ENCODE measurements around the gene RUVBL2.

The RUVBL2 gene

DNA sequence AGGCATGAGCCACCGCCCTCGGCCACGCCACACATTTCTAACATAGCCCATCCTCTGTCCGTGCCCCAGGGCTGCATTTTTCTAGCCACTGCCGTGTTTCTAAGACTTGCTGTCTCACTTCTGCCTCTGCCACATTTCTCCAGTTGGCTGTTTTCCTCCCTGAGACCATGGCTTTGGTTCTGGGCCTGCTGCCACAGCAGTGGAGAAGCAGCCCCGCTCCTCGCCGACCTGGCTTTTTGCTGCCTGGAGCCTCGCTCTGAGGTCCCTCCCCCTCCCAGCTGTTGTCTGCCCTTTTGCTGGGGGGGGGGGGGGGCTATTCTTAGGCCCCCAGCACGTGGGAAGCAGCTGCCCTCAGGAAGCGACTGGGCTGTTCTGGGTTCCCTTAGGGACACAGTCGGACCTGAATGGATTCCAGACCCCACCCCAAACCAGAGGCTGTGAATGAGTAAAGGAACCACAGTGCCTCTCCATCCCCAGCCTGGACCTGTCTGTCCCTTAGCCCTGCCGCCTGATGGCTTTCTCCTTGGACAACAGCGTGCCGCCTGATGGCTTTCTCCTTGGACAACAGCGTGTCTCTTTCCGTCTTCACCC is 3.9 kb upstream of the RUVBL2 start:
- Histone ChIP-seq H3K9me3 (replicated peaks in 1 of 11) (no peaks in the 10 kb centered on the region), H3K36me3 (peaks cover 39 to 65% (median 56%) of the 10 kb centered on the region in 11 experiments), H4K20me1 (peaks cover 7 to 80% (median 54%) of the 10 kb centered on the region in 11 experiments; a peak in 18 of 22 replicates), H3K9ac (peak overlapping the region; percentile 33 to 98 (median 92); a peak in 21 of 22 replicates), H3K27me3 (no peaks in the 10 kb centered on the region), H3K27ac (peak overlapping the region in 10 of 11 experiments; percentile 22 to 95 (median 76); a peak in 17 of 22 replicates), H3K4me1 (peaks cover 39 to 51% (median 45%) of the 10 kb centered on the region in 10 experiments), H3K4me2 (peak overlapping the region; percentile 95 to 100 (median 99)), H3K4me3 (peak overlapping the region; percentile 5 to 91 (median 64); a peak in 11 of 20 replicates)
- TF ChIP-seq Cebpa-rat (IDR thresholded peaks at IDR 0.05), result no peak

DNA sequence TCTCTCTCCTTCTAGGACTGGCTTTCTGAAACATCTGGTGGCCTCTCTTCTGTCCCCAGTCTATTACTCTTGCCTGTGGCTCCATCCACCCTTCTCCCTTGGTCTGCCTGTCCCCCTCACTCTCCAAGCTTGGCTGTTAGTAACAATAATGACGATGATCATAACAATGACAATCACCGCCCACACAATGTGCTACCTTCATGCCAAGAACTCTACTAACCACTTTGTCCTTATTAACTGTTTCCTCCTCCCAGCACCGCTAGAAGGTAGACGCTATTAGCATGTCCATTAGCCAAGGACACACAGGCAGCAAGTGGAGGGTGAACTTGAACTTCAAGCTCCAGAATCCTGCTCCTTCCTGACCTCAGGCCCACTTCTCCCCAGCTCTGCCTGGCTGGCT is 3.3 kb upstream of the RUVBL2 start:
- Histone ChIP-seq H3K4me1 (peaks cover 45 to 57% (median 51%) of the 10 kb centered on the region in 10 experiments), H3K27me3 (no peaks in the 10 kb centered on the region), H3K9me3 (replicated peaks in 1 of 11) (no peaks in the 10 kb centered on the region), H3K36me3 (peaks cover 33 to 59% (median 50%) of the 10 kb centered on the region in 11 experiments), H3K4me3 (peak overlapping the region; percentile 5 to 91 (median 64); a peak in 13 of 20 replicates), H3K4me2 (peak overlapping the region; percentile 95 to 100 (median 99)), H3K27ac (peak overlapping the region in 10 of 11 experiments; percentile 22 to 95 (median 90); a peak in 17 of 22 replicates), H4K20me1 (peaks cover 13 to 81% (median 54%) of the 10 kb centered on the region in 11 experiments; a peak in 20 of 22 replicates), H3K9ac (peak overlapping the region; percentile 33 to 98 (median 92); a peak in 21 of 22 replicates)
- TF ChIP-seq Cebpa-rat (IDR thresholded peaks at IDR 0.05), result no peak

DNA sequence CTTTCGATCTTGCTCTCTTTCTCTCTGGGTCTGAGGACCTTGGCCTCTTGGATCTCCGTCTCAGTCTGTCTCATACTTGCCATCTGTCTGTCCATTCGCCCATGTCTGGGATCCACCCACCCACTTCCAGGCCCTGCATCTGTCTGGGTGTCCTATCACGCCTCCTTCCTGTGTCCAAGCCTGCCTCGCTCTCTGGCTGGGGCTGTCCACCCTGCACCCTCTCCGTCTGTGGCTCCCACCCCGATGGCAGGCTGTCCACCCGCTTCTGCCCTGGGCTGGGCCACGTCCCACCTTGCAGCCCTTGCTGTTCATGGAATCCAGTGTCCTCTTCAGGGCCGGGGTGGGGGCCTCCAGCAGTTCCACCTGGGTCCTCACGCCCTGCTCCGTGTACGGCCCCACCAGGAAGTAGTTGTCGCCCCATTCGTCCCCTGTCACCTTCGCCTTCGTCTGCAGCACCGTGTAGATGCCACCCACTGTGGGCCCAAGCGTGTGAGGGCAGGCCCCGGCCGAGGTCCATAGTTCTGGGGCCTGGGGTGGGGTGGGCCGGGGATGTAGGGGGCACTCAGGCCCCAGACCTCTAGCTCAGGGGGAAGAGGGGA is 2.6 kb upstream of the RUVBL2 start:
- Histone ChIP-seq H3K4me2 (peak overlapping the region; percentile 95 to 100 (median 99)), H3K27ac (peak overlapping the region in 10 of 11 experiments; percentile 82 to 97 (median 92); a peak in 19 of 22 replicates), H4K20me1 (peaks cover 19 to 81% (median 59%) of the 10 kb centered on the region in 11 experiments; a peak in 20 of 22 replicates), H3K4me1 (peaks cover 52 to 63% (median 59%) of the 10 kb centered on the region in 10 experiments), H3K4me3 (peak overlapping the region in 9 of 10 experiments; percentile 5 to 100 (median 89); a peak in 15 of 20 replicates), H3K27me3 (no peaks in the 10 kb centered on the region), H3K9me3 (replicated peaks in 1 of 11) (no peaks in the 10 kb centered on the region), H3K36me3 (peaks cover 25 to 52% (median 43%) of the 10 kb centered on the region in 11 experiments), H3K9ac (peak overlapping the region; percentile 88 to 98 (median 92))
- no peak for TF ChIP-seq Cebpa-rat (IDR thresholded peaks at IDR 0.05)

DNA sequence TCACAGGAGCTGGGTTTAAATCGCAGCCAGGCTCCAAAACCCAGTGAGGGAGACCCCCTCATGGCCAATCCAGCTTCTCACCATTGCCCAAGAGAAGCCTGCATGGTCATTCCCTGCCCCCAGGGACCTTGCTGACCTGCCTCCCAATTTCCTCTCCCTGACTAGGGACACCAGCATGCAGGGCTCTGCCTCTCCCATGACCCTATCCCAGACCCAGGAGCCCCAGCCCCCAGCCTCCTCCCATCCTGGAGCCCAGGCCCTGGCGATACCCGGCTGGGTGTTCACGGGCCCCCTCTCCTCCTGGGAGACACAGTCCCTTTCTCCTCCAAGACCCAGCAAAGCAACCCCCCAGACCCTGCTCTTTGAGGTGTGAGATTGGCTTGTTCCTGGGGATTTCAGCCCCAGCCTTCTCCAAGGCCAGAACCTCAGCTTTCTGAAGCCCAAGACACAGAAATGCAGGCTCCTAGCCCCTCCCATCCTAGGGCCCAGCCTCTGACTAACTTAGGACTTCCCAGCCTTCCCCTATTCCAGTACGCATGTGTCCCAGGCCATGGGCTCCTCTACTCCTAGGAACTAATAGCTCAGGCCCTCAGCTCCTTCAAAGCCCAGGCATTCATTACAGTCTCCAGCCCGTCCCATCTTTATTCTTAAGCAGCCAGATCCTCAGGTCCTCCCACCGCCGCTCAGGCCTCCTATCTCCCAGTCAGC is 1.7 kb upstream of the RUVBL2 start:
- Histone ChIP-seq H3K36me3 (peaks cover 17 to 47% (median 34%) of the 10 kb centered on the region in 11 experiments), H3K27ac (peak overlapping the region; percentile 68 to 97 (median 91))
- no peak for TF ChIP-seq Cebpa-rat (IDR thresholded peaks at IDR 0.05)

DNA sequence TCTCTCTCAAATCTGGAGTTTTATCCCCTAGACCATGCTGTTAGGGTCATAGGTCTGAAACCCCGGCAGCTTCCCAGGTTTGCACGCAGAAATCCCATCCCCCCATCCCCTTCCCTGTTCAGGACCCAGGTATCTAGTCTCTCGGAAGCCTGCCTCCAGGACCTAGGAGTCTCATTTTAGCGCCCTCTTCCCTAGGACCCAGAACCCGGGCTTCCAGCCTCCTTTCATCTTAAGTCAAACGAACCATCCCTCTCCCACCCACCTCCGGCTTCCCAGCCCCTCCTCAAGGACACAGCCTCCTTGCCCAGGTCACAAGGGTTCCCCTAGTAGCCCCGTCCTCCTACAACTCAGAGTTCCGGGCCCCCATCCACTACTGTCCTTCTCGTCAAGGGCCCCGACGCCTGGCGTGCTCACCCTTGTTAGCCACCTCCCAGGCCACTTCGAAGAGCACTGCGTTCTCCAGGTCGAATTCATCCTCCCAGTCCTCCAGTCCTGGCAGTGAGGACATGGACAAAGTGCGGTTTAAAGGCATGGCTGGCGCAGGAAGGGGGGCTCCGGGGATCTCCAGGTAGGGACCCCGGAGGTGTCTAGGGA is 1.0 kb upstream of the RUVBL2 start:
- Histone ChIP-seq H3K4me1 (peaks cover 55 to 70% (median 61%) of the 10 kb centered on the region in 10 experiments), H3K4me2 (peak overlapping the region; percentile 95 to 100 (median 99)), H3K4me3 (peak overlapping the region; percentile 81 to 100 (median 90)), H3K9me3 (replicated peaks in 1 of 11) (no peaks in the 10 kb centered on the region), H3K27ac (peak overlapping the region; percentile 68 to 97 (median 91)), H3K36me3 (peaks cover 12 to 44% (median 28%) of the 10 kb centered on the region in 11 experiments), H3K27me3 (no peaks in the 10 kb centered on the region), H3K9ac (peak overlapping the region; percentile 88 to 98 (median 92)), H4K20me1 (peaks cover 21 to 81% (median 64%) of the 10 kb centered on the region in 11 experiments; a peak in 21 of 22 replicates)
- TF ChIP-seq Cebpa-rat (IDR thresholded peaks at IDR 0.05), result no peak

More for the DNA sequence above, 1.7 kb upstream of the RUVBL2 start:
- Histone ChIP-seq H3K4me2 (peak overlapping the region; percentile 95 to 100 (median 99)), H3K9me3 (replicated peaks in 1 of 11) (no peaks in the 10 kb centered on the region), H3K9ac (peak overlapping the region; percentile 88 to 98 (median 92)), H3K27me3 (no peaks in the 10 kb centered on the region), H3K4me1 (peaks cover 53 to 67% (median 61%) of the 10 kb centered on the region in 10 experiments), H3K4me3 (peak overlapping the region; percentile 81 to 100 (median 90)), H4K20me1 (peaks cover 21 to 81% (median 61%) of the 10 kb centered on the region in 11 experiments; a peak in 20 of 22 replicates)

DNA sequence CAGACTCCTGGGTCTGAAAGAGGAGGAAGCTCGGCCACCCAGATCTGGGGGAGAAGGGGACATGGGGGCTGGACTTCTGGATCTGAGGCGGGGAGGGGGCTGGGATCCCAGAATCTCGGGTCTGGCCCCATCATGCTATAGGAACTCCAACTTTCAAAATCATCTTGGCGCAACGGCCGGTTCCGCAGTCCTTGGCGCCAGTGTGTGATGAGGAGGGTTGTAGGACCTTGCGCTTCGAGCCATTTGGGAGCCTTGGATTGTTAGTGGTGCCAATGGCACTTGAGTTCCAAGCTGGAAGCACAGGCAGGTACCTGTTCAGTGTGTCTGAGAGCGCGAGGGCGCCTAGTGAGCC is 324 bp downstream of the RUVBL2 start:
- Histone ChIP-seq H3K4me3 (peak overlapping the region; percentile 81 to 100 (median 90)), H3K36me3 (peaks cover 5 to 37% (median 20%) of the 10 kb centered on the region in 11 experiments; a peak in 20 of 22 replicates), H3K27me3 (no peaks in the 10 kb centered on the region), H4K20me1 (peaks cover 21 to 82% (median 66%) of the 10 kb centered on the region in 11 experiments; a peak in 21 of 22 replicates), H3K9ac (peak overlapping the region; percentile 86 to 98 (median 92)), H3K4me2 (peak overlapping the region; percentile 90 to 99 (median 96)), H3K9me3 (replicated peaks in 1 of 11) (no peaks in the 10 kb centered on the region), H3K27ac (peak overlapping the region in 10 of 11 experiments; percentile 82 to 97 (median 91); a peak in 21 of 22 replicates), H3K4me1 (peaks cover 52 to 62% (median 53%) of the 10 kb centered on the region in 10 experiments)
- no peak for TF ChIP-seq Cebpa-rat (IDR thresholded peaks at IDR 0.05)

DNA sequence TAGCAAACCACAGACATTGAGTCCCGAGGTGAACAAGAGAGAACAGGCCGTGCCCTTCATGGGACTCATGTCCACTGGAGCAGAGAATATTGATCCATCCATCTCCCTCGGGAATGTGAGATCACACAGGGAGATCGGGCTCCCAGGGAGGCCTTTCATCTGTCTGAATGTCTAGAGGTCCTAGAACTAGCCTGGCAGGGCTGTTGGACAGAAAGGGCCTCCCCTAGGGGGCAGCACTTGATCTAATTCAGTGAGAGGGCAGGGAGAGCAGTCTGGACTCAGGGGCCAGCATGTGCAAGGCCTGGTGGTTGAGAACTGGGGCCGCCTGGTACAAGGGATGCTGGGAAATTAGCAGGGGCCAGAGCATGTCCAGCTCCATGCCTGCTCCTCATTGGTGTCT is 4.3 kb downstream of the RUVBL2 start:
- Histone ChIP-seq H3K27ac (peak overlapping the region in 1 of 11 experiments; percentile 1; a peak in 4 of 22 replicates), H4K20me1 (peaks cover 0 to 74% (median 55%) of the 10 kb centered on the region in 11 experiments; a peak in 18 of 22 replicates), H3K9ac (peak overlapping the region in 5 of 11 experiments; percentile 7 to 51 (median 23); a peak in 5 of 22 replicates), H3K4me2 (peak overlapping the region in 1 of 11 experiments; percentile 22; a peak in 1 of 22 replicates), H3K4me3 (no peak overlapping the region), H3K27me3 (no peaks in the 10 kb centered on the region), H3K4me1 (peaks cover 22 to 39% (median 26%) of the 10 kb centered on the region in 10 experiments), H3K36me3 (peaks cover 17 to 54% (median 40%) of the 10 kb centered on the region in 11 experiments), H3K9me3 (replicated peaks in 1 of 11) (no peaks in the 10 kb centered on the region)
- TF ChIP-seq Cebpa-rat (IDR thresholded peaks at IDR 0.05), result no peak
